ENCODE data around the gene ZFAND2A. TPM values are rescaled to one million over a fixed set of nuclear protein-coding genes. Genes with fewer than 3 reads are reported as not detected.
"Not testable (repeated sequence)": the region's sequence is repeated elsewhere in the genome, so short reads cannot be mapped to it uniquely, and the experiment has no call there.

The ZFAND2A gene
- total RNA-seq, 1 donor = 11.7 TPM

DNA sequence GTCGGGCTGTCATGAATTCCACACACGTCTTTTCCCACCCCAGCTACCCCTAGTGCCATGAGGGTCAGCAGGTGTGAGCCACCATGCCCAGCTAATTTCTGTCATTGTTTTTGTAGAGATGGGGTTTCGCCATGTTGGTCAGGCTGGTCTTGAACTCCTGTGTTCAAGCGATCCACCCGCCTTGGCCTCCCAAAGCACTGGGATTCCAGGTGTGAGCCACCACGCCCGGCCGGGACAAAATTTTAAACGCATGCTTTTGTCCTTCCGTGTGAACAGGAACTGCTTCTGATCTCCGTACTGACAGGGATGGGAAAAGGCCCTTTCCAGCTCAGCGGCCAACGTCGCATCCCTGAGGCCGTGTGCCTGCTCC lies 15.6 kb upstream of the ZFAND2A start:
- no peak for DNase-seq (ENCODE audit: low read depth)
- TF ChIP-seq CTCF (IDR thresholded peaks at IDR 0.05; ENCODE audit: insufficient read depth, low read depth, low read length) = no peak
- H3K4me3 ChIP-seq (ENCODE audit: low read depth, low read length) = no peak overlapping the region

DNA sequence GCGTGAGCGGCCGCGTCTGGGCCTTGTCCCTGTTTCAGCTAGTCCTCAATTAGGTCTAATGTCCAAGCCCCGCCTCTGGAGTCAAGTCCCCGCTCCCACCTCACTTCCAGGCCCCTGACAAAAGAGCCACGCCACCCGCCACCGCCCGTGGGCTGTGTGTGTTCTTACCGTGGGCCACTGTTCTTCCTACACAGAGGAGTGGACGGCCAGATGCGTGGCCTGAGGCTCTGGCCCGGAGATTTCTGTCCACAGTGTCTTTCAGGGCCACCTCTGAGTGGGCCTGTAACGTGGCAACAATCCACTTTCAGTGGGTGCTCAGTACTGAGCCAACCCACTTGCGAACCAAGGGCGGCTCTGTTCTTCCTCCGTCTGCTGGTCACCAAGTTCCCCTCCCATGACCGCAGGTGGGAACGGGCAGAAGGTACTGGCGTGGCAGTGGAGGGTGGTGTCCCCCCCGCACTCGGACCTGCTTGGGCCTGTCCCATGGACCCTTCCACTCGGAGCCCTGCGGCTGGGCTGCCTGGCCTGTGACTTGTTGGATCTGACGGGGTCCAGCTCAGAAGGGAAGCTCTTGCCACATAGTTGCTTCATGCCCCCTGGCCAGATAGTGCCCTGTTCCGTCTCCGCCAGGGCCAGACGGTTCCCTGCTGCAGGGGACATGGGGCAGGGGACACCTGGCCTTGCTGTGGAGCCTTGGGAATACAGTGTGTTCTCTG lies 15.0 kb upstream of the ZFAND2A start:
- H3K4me3 ChIP-seq (ENCODE audit: low read depth, low read length) = no peak overlapping the region
- no peak for DNase-seq (ENCODE audit: low read depth)
- no peak for TF ChIP-seq CTCF (IDR thresholded peaks at IDR 0.05; ENCODE audit: insufficient read depth, low read depth, low read length)

GRCh38 chr7:1174002-1174401 lies 14.0 kb upstream of the ZFAND2A start:
- H3K4me3 ChIP-seq (ENCODE audit: low read depth, low read length) = no peak overlapping the region
- DNase-seq (ENCODE audit: low read depth) = no peak
- TF ChIP-seq CTCF (IDR thresholded peaks at IDR 0.05; ENCODE audit: insufficient read depth, low read depth, low read length) = no peak

GRCh38 chr7:1172666-1173523 lies 12.9 kb upstream of the ZFAND2A start:
- no peak for TF ChIP-seq CTCF (IDR thresholded peaks at IDR 0.05; ENCODE audit: insufficient read depth, low read depth, low read length)
- no peak overlapping the region for H3K4me3 ChIP-seq (ENCODE audit: low read depth, low read length)
- no peak for DNase-seq (ENCODE audit: low read depth)

GRCh38 chr7:1171516-1171915 lies 11.5 kb upstream of the ZFAND2A start:
- not testable (repeated sequence) for H3K4me3 ChIP-seq (ENCODE audit: low read depth, low read length); DNase-seq (ENCODE audit: low read depth)

GRCh38 chr7:1170741-1171501 lies 10.9 kb upstream of the ZFAND2A start:
- DNase-seq (ENCODE audit: low read depth) = no peak
- no peak for TF ChIP-seq CTCF (IDR thresholded peaks at IDR 0.05; ENCODE audit: insufficient read depth, low read depth, low read length)

More at GRCh38 chr7:1170741-1171501, 10.9 kb upstream of the ZFAND2A start:
- no peak overlapping the region for H3K4me3 ChIP-seq (ENCODE audit: low read depth, low read length)
